Measurements from ENCODE around the gene USP22. TPM values are rescaled to one million over a fixed set of nuclear protein-coding genes. Genes with fewer than 3 reads are reported as not detected.

USP22 gene
- total and polyA plus RNA-seq, 2 donors (not counting 1 experiment from before 2014, with no cell fraction given), result 235 TPM

DNA sequence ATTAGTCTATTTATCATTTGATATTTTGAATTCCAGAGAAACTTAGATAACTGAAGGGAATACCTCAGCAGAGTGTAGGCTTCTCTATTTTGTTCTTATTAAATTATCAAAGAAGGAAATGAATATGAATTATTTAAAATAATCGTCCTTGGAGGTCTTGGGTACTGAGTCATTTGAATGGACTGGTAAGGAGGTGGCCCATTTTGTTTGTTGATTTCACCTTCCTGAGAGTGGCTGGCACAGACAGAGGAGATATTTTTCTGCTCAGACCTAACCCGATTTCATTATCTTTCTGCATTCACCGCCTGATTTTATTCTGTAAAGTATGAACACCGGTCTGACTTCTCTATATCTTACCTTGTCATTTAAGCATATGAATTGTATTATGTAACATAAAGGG is 88.0 kb downstream of the USP22 start:
- Histone ChIP-seq H3K4me2 (ENCODE audit: extremely low read depth, insufficient read depth, low read length) (no peak overlapping the region), H3K9ac (ENCODE audit: insufficient read depth, low read length) (no peak overlapping the region), H3K27ac (ENCODE audit: insufficient read depth, low read length) (no peak overlapping the region), H3K27me3 (ENCODE audit: control insufficient read depth, insufficient read depth, low read length) (no peaks in the 10 kb centered on the region), H4K20me1 (ENCODE audit: control insufficient read depth, extremely low read depth, insufficient read depth, low read length) (no peaks in the 10 kb centered on the region), H3K4me1 (ENCODE audit: control insufficient read depth, extremely low read depth, insufficient read depth, low read length) (no peaks in the 10 kb centered on the region), H3K36me3 (ENCODE audit: control insufficient read depth, insufficient read depth, low read length) (no peaks in the 10 kb centered on the region), H3K9me3 (ENCODE audit: control insufficient read depth, insufficient read depth, low read depth, low read length) (no peaks in the 10 kb centered on the region), H2AFZ (ENCODE audit: low read length) (no peak overlapping the region), H3K4me3 (replicated peaks in 1 of 4; ENCODE audit: control extremely low read depth in 1 of 4, insufficient read depth in 1 of 4, low read depth in 3 of 4, low read length in 4 of 4) (no peak overlapping the region), H3K79me2 (ENCODE audit: control insufficient read depth, insufficient read depth, low read length) (no peaks in the 10 kb centered on the region)
- no peak for TF ChIP-seq EZH2 (IDR thresholded peaks at IDR 0.05; ENCODE audit: low read length, missing control alignments)
- TF ChIP-seq, protein P1, sequence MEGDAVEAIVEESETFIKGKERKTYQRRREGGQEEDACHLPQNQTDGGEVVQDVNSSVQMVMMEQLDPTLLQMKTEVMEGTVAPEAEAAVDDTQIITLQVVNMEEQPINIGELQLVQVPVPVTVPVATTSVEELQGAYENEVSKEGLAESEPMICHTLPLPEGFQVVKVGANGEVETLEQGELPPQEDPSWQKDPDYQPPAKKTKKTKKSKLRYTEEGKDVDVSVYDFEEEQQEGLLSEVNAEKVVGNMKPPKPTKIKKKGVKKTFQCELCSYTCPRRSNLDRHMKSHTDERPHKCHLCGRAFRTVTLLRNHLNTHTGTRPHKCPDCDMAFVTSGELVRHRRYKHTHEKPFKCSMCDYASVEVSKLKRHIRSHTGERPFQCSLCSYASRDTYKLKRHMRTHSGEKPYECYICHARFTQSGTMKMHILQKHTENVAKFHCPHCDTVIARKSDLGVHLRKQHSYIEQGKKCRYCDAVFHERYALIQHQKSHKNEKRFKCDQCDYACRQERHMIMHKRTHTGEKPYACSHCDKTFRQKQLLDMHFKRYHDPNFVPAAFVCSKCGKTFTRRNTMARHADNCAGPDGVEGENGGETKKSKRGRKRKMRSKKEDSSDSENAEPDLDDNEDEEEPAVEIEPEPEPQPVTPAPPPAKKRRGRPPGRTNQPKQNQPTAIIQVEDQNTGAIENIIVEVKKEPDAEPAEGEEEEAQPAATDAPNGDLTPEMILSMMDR (conservative IDR thresholded peaks at IDR 0.05 in 1 of 2, IDR thresholded peaks at IDR 0.05 in 1 of 2; ENCODE audit: low read depth in 1 of 2, low read length in 2 of 2), result no peak
- DNase-seq (ENCODE audit: low read depth in 2 of 2), result no peak

DNA sequence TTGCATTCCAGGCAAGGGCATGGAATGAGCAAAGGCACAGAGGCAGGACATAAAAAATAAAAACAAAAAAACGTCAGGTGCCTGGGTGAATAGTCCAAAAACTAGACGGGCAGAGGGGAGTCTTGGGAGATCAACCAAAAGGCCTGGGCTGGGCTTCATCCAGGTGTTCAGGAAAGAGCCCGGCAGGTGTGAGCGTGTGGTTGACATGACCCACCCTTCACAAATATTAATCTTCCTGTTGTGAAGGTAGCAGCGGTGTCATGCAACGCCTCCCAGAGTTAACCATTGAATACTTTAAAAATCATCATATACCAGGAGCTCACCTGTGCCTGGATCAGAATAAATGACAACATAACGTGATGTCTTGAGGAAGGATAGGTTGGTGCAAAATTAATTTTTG is 90.6 kb downstream of the USP22 start:
- no peaks in the 10 kb centered on the region for H3K9me3 ChIP-seq (ENCODE audit: control insufficient read depth, insufficient read depth, low read depth, low read length)
- H3K4me1 ChIP-seq (ENCODE audit: control insufficient read depth, extremely low read depth, insufficient read depth, low read length), result no peaks in the 10 kb centered on the region
- no peak overlapping the region for H3K4me3 ChIP-seq (replicated peaks in 1 of 4; ENCODE audit: control extremely low read depth in 1 of 4, insufficient read depth in 1 of 4, low read depth in 3 of 4, low read length in 4 of 4)
- H3K27ac ChIP-seq (ENCODE audit: insufficient read depth, low read length), result no peak overlapping the region
- no peaks in the 10 kb centered on the region for H3K36me3 ChIP-seq (ENCODE audit: control insufficient read depth, insufficient read depth, low read length)
- H3K9ac ChIP-seq (ENCODE audit: insufficient read depth, low read length), result no peak overlapping the region
- H3K4me2 ChIP-seq (ENCODE audit: extremely low read depth, insufficient read depth, low read length), result no peak overlapping the region
- DNase-seq (ENCODE audit: low read depth in 2 of 2), result no peak
- no peak for TF ChIP-seq EZH2 (IDR thresholded peaks at IDR 0.05; ENCODE audit: low read length, missing control alignments)
- TF ChIP-seq, protein P1 (conservative IDR thresholded peaks at IDR 0.05 in 1 of 2, IDR thresholded peaks at IDR 0.05 in 1 of 2; ENCODE audit: low read depth in 1 of 2, low read length in 2 of 2), result no peak
- H3K79me2 ChIP-seq (ENCODE audit: control insufficient read depth, insufficient read depth, low read length), result no peaks in the 10 kb centered on the region
- H2AFZ ChIP-seq (ENCODE audit: low read length), result no peak overlapping the region
- H4K20me1 ChIP-seq (ENCODE audit: control insufficient read depth, extremely low read depth, insufficient read depth, low read length), result no peaks in the 10 kb centered on the region
- H3K27me3 ChIP-seq (ENCODE audit: control insufficient read depth, insufficient read depth, low read length), result no peaks in the 10 kb centered on the region

Other genes starting within 250 kb of the USP22 start
- 7.7 and 15.5 TPM in 2 replicates for gene DHRS7B, start 84.0 kb upstream of the USP22 start, total RNA-seq
- gene DHRS7B, start 84.0 kb upstream of the USP22 start, polyA plus RNA-seq, result 15.7 and 21.5 TPM in 2 replicates
- 17.7 and 21.5 TPM in 2 replicates for gene TMEM11, start 171.2 kb upstream of the USP22 start, total RNA-seq
- gene TMEM11, start 171.2 kb upstream of the USP22 start, polyA plus RNA-seq, result 40.8 and 41.1 TPM in 2 replicates
- gene NATD1, start 210.4 kb upstream of the USP22 start, total RNA-seq, result 3.9 and 9.2 TPM in 2 replicates
- 1.8 and 5.6 TPM in 2 replicates for gene NATD1, start 210.4 kb upstream of the USP22 start, polyA plus RNA-seq
- 9.5 and 23.8 TPM in 2 replicates for gene MAP2K3, start 241.7 kb upstream of the USP22 start, total RNA-seq
- 72.0 and 80.9 TPM in 2 replicates for gene MAP2K3, start 241.7 kb upstream of the USP22 start, polyA plus RNA-seq